ENCODE measurements around the gene ZBTB17. TPM values are rescaled to one million over a fixed set of nuclear protein-coding genes. Genes with fewer than 3 reads are reported as not detected.

Gene ZBTB17
- total and polyA plus RNA-seq, 10 of the 15 experiments (the other 5 are each of a cell fraction or from before 2014, with no cell fraction given), result 0.87 to 59.4 (median 38.7) TPM

- in situ Hi-C loops (cut with MboI), result no loop called here
- WGBS (ENCODE audit: insufficient coverage, insufficient replicate concordance, low lambda C conversion rate, missing lambda C conversion rate), result 34% methylated on average over 17 of the region's 17 CpGs
- Histone ChIP-seq H3K9ac (ENCODE audit: control insufficient read depth, insufficient read depth, low read length) (no peak overlapping the region), H3K4me3 (no peak overlapping the region), H3K27ac (ENCODE audit: control insufficient read depth, insufficient read depth) (no peak overlapping the region), H3K36me3 (ENCODE audit: control insufficient read depth in 2 of 2, insufficient read depth in 2 of 2, low read length in 1 of 2) (no peaks in the 10 kb centered on the region), H3K79me2 (ENCODE audit: control insufficient read depth, insufficient read depth, low read length) (no peaks in the 10 kb centered on the region), H3K9me3 (replicated peaks; ENCODE audit: control insufficient read depth, insufficient read depth, low read length) (no peaks in the 10 kb centered on the region), H3K27me3 (replicated peaks in 1 of 2; ENCODE audit: control insufficient read depth in 2 of 2, insufficient read depth in 2 of 2, low read length in 1 of 2) (no peaks in the 10 kb centered on the region), H3K4me1 (ENCODE audit: control insufficient read depth, insufficient read depth, low read length) (no peaks in the 10 kb centered on the region), H3K4me2 (ENCODE audit: control insufficient read depth, insufficient read depth) (no peak overlapping the region), H2AFZ (ENCODE audit: control insufficient read depth, low read depth, low read length) (no peak overlapping the region), H4K20me1 (ENCODE audit: control insufficient read depth, insufficient read depth) (no peaks in the 10 kb centered on the region; the same call in 1 of the 2 replicates)
- POLR2A ChIA-PET, result no interaction called here
- intact Hi-C loops (cut with micrococcal nuclease; ENCODE audit: unreplicated experiment), result loop anchor here (5.0 kb wide), 1 partner anchor 201 kb away; no protein-coding TSS in a partner anchor
- CTCF ChIA-PET, result interaction anchor here (0.9 to 1.3 kb wide), 4 partner anchors 142 to 193 kb away, joined by 3 to 4 read pairs (median 4); no protein-coding TSS in a partner anchor
- SMC1A ChIA-PET (ENCODE audit: uncharacterized antibody, unreplicated experiment), result no interaction called here
- DNase-seq (ENCODE audit: low read depth, low spot score), result no peak
- ATAC-seq, result no peak
- no peak for FAIRE-seq
- BruUV-seq (replicated peaks), result no TSS peak
- RAD21 ChIA-PET (ENCODE audit: unreplicated experiment), result no interaction called here
- TF ChIP-seq HDAC2 (IDR thresholded peaks at IDR 0.05), result no peak
- no peak for TF ChIP-seq RCOR1 (conservative IDR thresholded peaks at IDR 0.05; ENCODE audit: low read depth, low read length)
- no peak for TF ChIP-seq NR2C1 (IDR thresholded peaks at IDR 0.05)
- no peak for TF ChIP-seq MEF2B (IDR thresholded peaks at IDR 0.05; ENCODE audit: partially characterized antibody, poor library complexity, severe bottlenecking)
- no peak for TF ChIP-seq ZBED1 (IDR thresholded peaks at IDR 0.05; ENCODE audit: borderline replicate concordance)
- no peak for TF ChIP-seq SMAD5 (IDR thresholded peaks at IDR 0.05; ENCODE audit: low read depth)
- TF ChIP-seq EZH2 (IDR thresholded peaks at IDR 0.05; ENCODE audit: borderline replicate concordance, control insufficient read depth, low read depth, low read length), result no peak
- TF ChIP-seq REST (IDR thresholded peaks at IDR 0.05; ENCODE audit: low read depth, low read length), result no peak
- TF ChIP-seq ZNF687 (IDR thresholded peaks at IDR 0.05), result no peak
- no peak for TF ChIP-seq RAD21 (IDR thresholded peaks at IDR 0.05; ENCODE audit: insufficient read depth, low read depth, low read length)
- TF ChIP-seq HDAC6 (IDR thresholded peaks at IDR 0.05; ENCODE audit: unreplicated experiment), result no peak
- no peak for TF ChIP-seq LARP7 (IDR thresholded peaks at IDR 0.05)
Observed at GRCh38 chr1:15992582-15993500, 16.9 kb upstream of the ZBTB17 start.
